ENCODE data around the gene PML.

- TF ChIP-seq YY1 (IDR thresholded peaks at IDR 0.05; ENCODE audit: low read depth) (no peak), TCF12 (IDR thresholded peaks at IDR 0.05; ENCODE audit: low read depth) (no peak), CEBPB (IDR thresholded peaks at IDR 0.05) (no peak), EGR1 (IDR thresholded peaks at IDR 0.05) (no peak)
- TF ChIP-seq, protein P1, sequence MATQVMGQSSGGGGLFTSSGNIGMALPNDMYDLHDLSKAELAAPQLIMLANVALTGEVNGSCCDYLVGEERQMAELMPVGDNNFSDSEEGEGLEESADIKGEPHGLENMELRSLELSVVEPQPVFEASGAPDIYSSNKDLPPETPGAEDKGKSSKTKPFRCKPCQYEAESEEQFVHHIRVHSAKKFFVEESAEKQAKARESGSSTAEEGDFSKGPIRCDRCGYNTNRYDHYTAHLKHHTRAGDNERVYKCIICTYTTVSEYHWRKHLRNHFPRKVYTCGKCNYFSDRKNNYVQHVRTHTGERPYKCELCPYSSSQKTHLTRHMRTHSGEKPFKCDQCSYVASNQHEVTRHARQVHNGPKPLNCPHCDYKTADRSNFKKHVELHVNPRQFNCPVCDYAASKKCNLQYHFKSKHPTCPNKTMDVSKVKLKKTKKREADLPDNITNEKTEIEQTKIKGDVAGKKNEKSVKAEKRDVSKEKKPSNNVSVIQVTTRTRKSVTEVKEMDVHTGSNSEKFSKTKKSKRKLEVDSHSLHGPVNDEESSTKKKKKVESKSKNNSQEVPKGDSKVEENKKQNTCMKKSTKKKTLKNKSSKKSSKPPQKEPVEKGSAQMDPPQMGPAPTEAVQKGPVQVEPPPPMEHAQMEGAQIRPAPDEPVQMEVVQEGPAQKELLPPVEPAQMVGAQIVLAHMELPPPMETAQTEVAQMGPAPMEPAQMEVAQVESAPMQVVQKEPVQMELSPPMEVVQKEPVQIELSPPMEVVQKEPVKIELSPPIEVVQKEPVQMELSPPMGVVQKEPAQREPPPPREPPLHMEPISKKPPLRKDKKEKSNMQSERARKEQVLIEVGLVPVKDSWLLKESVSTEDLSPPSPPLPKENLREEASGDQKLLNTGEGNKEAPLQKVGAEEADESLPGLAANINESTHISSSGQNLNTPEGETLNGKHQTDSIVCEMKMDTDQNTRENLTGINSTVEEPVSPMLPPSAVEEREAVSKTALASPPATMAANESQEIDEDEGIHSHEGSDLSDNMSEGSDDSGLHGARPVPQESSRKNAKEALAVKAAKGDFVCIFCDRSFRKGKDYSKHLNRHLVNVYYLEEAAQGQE (IDR thresholded peaks at IDR 0.05; ENCODE audit: low read depth): no peak
Observed at GRCh38 chr15:73991260-73991659, 3.3 kb upstream of the PML start.
